HG03175 (cell line): ENCODE data around the gene RAI1.

Source experiments
- ATAC-seq: cut with Tn5 transposase; IDR thresholded peaks from one replicate; pipeline ENCODE4 v1.9.1; 2021; ENCODE audit warnings: mild to moderate bottlenecking, moderate library complexity; ENCODE audit not compliant: unreplicated experiment

RAI1 gene

GRCh38 chr17:17856386-17856785 lies 175.1 kb downstream of the RAI1 start:
- ATAC-seq, result no peak

GRCh38 chr17:17857496-17857895 lies 176.2 kb downstream of the RAI1 start:
- ATAC-seq, result no peak

- peak; percentile 45 for ATAC-seq
These were observed 178.9 kb downstream of the RAI1 start for GRCh38 chr17:17859909-17860765.

- ATAC-seq, result no peak
These were observed 179.5 kb downstream of the RAI1 start for GRCh38 chr17:17860766-17861107.
